Erythroblast (primary cell): Measurements from ENCODE around the gene MTG2.

Source experiments
- DNase-seq, 2 experiments: peaks; one replicate each; lab custom pipeline; 2025; lab: John Stamatoyannopoulos, UW
- GATA1 ChIP-seq: IDR thresholded peaks from 2 replicates; pipeline ENCODE4 v1.6.1; 2011; ENCODE audit warnings: low read depth, mild to moderate bottlenecking, control low read depth, low read length, moderate library complexity
- POLR2A ChIP-seq: IDR thresholded peaks from 2 replicates; pipeline ENCODE4 v1.6.1; 2011; ENCODE audit warnings: mild to moderate bottlenecking, low read length

Gene MTG2

GRCh38 chr20:62161347-62161746, 21.5 kb upstream of the MTG2 start:
- no peak for TF ChIP-seq POLR2A
- TF ChIP-seq GATA1 = no peak
- DNase-seq = no peak

DNA sequence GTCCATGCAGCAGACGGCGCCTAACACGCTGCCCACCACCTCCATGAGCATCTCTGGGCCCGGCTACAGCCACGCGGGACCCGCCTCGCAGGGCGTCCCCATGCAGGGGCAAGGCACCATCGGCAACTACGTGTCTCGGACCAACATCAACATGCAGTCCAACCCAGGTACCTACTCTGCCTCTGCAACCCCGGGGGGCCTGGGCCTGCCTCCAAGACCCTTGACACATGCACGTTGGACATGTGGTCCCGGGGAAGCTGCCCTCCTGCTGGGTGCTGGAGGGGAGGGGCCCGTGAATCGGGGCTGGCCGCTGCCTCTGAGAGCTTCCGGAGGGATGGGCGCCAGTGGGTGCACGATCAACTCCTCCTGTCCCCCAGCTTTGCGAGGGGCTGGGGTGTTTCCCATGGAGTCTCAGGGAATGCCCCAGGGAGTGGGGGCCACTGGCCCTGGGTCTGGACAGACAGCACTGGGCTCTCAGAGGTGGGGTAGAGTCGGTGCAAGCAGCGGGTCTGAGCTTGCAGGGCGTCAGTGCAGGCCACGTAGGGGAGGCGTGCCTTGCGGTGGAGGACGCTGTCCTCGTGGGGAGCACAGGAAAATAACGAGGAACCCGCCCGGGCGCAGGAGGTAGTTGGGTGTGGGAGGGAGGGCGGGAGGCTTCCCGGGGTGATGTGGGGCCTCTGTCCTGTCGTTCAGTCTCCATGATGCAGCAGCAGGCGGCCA, 19.9 kb upstream of the MTG2 start:
- TF ChIP-seq GATA1 = no peak
- no peak for TF ChIP-seq POLR2A

GRCh38 chr20:62163485-62163865, 19.4 kb upstream of the MTG2 start:
- DNase-seq = no peak
- no peak for TF ChIP-seq GATA1
- no peak for TF ChIP-seq POLR2A

More for the DNA sequence above, 19.9 kb upstream of the MTG2 start:
- DNase-seq = no peak

- DNase-seq = no peak
- TF ChIP-seq GATA1 (no peak), POLR2A (no peak)
Observed at GRCh38 chr20:62163986-62164762, 18.7 kb upstream of the MTG2 start.

GRCh38 chr20:62164879-62165761, 17.7 kb upstream of the MTG2 start:
- no peak for TF ChIP-seq POLR2A
- TF ChIP-seq GATA1 = no peak
- no peak for DNase-seq

GRCh38 chr20:62165762-62166399, 16.9 kb upstream of the MTG2 start:
- no peak for DNase-seq
- no peak for TF ChIP-seq GATA1
- no peak for TF ChIP-seq POLR2A

DNA sequence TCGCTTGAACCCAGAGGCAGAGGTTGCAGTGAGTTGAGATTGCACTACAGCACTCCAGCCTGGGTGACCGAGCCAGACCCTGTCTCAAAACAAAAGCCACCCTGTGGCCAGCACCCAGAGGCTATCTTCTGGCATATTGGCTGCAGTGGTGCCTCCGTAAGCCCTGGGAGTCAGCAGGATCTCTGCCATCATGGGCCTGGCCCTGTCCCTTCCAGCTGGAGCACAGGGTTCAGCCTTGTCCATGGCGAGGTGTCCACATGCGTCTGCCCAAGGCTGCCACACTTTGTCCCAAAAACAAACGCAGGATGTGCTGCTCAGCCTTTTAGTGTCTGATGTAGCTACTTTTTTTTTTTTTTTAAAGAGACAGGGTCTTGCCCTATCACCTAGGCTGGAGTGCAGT, 15.4 kb upstream of the MTG2 start:
- no peak for DNase-seq
- no peak for TF ChIP-seq GATA1
- no peak for TF ChIP-seq POLR2A

- TF ChIP-seq GATA1 = no peak
- TF ChIP-seq POLR2A = no peak
- DNase-seq = no peak
Observed at GRCh38 chr20:62168061-62168460, 14.8 kb upstream of the MTG2 start.

DNA sequence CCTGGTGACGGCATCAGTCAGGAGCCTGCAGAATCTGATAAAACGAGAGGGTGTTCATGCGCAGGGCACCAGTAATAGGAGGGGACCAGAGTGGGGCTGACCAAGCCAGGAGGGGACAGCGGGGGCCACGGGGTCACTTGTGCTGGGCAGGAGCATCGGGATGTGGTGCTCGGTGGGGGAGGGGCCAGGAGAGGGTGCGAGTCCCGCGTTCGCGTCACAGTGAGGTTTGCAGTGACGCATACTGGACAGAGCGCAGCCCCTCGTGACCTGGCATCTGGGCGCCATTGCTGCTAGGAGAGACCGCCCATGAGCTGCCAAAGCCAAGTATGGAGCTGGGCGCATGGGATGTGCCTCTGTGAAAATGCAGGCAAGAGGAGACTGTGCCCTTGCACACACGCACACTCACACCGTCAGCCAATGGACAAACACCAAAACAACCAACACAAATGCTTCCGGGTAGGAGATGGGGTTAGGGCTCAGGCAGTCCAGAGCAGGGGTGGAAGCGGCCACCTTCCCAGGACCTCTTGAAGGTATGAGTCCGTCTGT, 13.9 kb upstream of the MTG2 start:
- TF ChIP-seq POLR2A (no peak), GATA1 (no peak)
- no peak for DNase-seq

DNA sequence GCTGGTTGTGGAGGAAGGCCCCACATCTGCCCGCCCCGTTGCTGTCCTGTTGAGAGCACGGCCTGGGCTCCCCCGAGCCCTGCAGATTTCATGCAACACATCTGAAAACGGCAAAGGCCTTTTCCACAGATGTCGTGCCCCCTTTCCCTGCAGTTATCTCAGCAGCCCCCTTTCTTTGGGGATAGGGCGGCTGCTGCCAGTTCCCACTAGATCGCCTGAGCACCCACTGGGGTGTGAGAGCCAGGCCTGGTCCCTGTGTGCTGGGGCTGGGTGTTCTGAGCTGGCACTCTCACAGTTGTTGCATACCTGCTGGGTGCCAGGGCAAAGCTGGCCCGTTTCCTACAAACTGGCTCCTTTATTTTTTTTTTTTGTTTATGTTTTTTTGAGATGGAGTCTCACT, 12.3 kb upstream of the MTG2 start:
- no peak for DNase-seq
- TF ChIP-seq GATA1 (no peak), POLR2A (no peak)

- DNase-seq = no peak
- TF ChIP-seq POLR2A = no peak
- TF ChIP-seq GATA1 = no peak
Observed at GRCh38 chr20:62171245-62171644, 11.6 kb upstream of the MTG2 start.

DNA sequence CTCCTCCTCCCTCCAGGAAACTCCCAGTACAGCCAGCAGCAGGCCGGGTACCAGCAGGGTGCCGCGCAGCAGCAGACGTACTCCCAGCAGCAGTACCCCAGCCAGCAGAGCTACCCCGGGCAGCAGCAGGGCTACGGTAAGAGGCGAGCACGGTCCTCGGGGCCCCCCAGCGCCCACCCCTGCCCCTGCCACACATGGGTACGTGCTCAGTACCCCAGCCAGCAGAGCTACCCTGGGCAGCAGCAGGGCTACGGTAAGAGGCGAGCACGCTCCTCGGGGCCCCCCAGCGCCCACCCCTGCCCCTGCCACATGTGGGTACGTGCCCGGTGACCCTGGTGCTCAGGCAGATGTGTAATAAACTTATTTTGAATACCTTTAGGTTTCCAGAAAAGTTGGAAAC, 10.2 kb upstream of the MTG2 start:
- no peak for DNase-seq
- no peak for TF ChIP-seq POLR2A
- no peak for TF ChIP-seq GATA1

GRCh38 chr20:62174021-62174804, 8.6 kb upstream of the MTG2 start:
- TF ChIP-seq GATA1 = no peak
- TF ChIP-seq POLR2A = no peak

More at GRCh38 chr20:62174021-62174804, 8.6 kb upstream of the MTG2 start:
- no peak for DNase-seq
